SK-N-DZ (cell line): ENCODE results near the gene MBNL2. TPM values are rescaled to one million over a fixed set of nuclear protein-coding genes. Genes with fewer than 3 reads are reported as not detected.
"Not testable (repeated sequence)": the region's sequence is repeated elsewhere in the genome, so short reads cannot be mapped to it uniquely, and the experiment has no call there.

Experiments
- DNase-seq: peaks from one replicate; pipeline ENCODE4 v3.0.0-alpha.2; 2015; ENCODE audit warnings: low spot score
- polyA plus RNA-seq, 2 experiments: library from polyadenylated mRNA; depleted of rRNA; stranded (reverse); fragments of >200 nt; gene quantifications; 2 replicates each; pipeline ENCODE4 v1.2.3, GENCODE V29; 2014

Gene MBNL2
- polyA plus RNA-seq (2014; cell fraction: cytosol; rRNA removed): 18.6 and 21.7 TPM in 2 replicates
- 28.6 and 35.0 TPM in 2 replicates for polyA plus RNA-seq (2014; cell fraction: nucleus; rRNA removed)

DNA sequence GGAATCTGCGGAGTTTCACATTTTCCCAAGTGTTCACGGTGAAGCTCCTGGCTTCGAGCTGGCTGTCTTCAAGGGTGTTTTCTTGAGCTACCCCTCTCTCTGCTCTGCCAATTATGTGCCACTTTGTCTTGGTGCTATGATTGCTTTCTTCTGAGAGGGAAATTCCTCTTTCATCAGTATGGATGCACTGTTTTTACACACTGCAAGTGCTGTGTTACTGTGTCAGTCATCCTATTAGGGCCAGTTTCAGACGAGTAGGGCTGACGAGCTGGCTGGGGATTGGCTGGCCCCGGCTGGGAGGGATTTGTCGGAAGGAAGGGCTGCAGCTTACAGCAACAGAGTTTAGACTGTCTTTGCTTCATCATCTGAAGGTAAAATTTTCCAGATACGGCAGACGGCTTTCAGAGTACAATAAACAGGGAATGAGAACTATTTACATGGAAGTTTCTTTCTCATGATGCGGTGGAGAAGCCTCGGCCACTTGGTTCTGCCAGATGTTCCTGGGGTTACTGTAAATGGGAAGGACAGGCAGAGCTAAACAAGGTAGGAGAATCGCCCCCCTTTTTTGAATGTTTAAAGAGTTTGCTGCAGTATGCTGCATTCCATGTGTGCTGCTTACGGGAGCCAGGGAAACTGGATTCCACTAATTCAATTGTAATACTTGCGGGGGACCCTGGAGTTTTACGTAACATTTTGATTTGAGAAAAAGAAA is at the start of gene MBNL2:
Gene MBNL2, plus strand, starts transcription at position 345 of the 712 bp plus-strand sequence. CDS start 53,903 bp downstream, outside the sequence.
- peak; percentile 93 for DNase-seq

- no peak for DNase-seq
Observed at GRCh38 chr13:97174638-97175037, 47.5 kb upstream of the MBNL2 start.

DNA sequence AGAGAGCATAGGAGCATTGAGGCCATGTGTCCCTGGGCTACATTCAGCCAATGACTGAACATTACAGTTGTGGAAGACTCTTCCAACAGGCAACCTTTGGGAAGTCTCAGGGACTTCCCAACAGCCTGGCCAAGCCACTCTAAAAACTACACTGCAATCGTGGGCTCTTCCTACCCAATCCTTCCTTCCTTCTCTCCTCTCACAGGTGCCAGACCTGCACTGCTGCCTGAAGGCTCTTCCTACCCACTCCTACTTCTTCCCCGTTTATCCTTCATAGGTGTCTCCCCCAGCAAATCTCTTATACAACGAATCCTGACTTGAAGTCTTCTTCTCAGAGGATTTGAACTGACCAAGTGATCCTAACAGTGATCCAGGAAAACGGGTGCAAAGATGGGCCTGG is 47.1 kb upstream of the MBNL2 start:
- DNase-seq: no peak

- no peak for DNase-seq
Observed at GRCh38 chr13:97179501-97179900, 42.6 kb upstream of the MBNL2 start.

DNA sequence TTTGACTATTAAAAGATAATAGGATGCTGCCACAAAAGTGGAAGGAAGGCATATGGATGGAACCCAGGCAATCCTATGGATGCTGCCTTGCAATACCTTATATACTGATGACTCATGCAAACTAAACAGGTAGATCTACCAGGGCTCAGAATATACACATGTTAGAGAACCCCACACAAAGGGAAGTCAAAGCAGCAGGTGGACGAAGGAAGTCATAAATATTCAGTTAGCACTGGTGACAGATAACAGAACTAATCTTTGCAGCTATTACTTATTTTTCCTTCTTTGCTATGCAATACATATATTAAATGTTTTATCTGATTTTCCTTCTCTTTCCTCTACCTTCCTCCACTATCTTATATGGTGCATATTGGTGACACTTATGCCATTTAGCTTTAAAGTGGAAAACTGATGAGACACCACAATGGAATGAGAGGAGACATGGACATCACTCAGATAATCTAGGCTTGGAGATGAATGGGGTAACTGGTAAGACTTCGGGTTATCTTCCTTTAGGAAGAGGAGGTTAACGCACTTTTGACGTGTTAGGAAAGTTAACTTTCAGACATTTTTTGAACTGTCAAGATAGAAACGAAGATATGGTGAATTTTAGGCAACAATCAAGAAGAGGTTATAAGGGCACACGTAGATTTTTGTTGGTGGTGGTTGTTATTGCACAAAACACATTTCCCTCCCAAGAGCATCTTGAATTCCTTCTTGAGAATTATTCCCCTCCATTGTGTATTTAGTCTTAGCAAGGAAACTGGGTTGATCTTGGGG is 39.8 kb upstream of the MBNL2 start:
- no peak for DNase-seq

DNA sequence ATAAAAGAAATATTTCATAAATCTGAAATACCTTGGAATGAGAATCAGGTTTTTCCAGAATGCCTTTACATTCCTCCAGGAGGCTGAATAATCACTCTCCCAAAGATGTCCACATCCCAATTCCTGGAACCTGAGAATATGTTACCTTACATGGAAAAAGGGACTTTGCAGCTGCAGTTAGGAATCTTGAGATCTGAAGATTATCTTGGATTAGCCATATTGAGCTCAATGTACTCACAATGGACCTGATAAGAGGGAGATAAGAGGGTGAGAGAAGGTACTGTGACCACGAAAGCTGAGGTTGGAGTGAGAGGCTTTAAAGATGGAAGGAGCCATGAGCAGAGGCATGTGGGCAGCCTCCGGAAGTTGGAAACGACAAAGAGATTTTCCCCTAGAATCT is 36.8 kb upstream of the MBNL2 start:
- no peak for DNase-seq

GRCh38 chr13:97185751-97186150 is 36.4 kb upstream of the MBNL2 start:
- DNase-seq: no peak

DNA sequence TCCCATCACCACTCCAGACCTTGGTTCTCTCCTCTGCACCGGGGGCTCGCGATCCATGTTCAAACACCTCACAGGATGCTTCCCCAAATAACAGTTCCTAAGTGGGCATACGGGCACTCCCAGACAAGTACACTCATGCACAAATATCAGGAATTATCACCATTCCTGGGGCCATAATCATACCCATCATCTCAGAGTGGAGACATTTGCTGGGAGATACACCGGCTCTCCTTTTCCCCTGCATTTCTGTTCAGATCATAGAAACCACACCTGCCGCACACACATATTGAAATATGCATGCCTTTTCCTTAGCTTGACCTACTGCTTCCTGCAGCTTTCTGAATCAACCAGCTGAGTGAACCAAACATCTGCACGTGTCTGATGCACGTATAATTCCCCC is 33.9 kb upstream of the MBNL2 start:
- no peak for DNase-seq

GRCh38 chr13:97189928-97190327 is 32.2 kb upstream of the MBNL2 start:
- DNase-seq: peak; percentile 39

DNA sequence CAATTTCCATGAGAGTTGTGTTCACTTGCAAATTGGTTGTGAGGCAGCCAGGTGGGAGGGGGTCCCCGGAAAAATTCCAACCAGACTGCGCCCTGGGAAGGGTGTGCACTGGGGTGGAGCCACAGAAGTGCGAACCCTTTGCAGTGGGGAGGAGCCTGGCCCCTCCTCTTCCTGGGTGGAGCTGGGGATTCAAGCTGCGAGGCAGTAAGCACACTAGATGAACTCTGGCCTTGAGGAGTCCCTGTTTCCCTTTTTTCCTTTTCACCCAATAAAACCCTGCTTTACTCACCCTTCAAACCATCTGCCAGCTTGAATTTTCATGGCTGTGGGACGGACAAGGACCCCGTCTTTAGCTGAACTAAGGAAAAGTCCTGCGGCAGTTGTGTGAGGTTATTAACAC is 31.0 kb upstream of the MBNL2 start:
- DNase-seq: no peak

DNA sequence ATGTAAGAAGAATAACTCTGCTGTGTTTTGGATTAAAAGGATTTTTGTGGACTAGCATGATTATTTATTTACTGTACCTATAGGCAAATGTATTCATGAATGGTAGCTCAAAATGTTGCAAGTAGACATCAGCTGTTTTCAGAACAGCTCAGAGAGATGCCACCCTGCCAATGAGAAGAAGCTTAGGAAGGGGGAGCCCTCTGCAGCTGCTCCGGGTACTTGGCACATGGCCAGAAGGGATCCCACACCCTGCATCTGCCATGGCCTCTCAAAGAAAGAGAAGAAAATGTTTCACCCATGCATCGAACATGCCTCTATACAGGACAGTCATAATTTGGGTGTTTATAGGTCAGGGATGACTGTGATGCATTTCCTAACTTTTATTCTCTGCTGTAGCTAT is 30.5 kb upstream of the MBNL2 start:
- no peak for DNase-seq

DNA sequence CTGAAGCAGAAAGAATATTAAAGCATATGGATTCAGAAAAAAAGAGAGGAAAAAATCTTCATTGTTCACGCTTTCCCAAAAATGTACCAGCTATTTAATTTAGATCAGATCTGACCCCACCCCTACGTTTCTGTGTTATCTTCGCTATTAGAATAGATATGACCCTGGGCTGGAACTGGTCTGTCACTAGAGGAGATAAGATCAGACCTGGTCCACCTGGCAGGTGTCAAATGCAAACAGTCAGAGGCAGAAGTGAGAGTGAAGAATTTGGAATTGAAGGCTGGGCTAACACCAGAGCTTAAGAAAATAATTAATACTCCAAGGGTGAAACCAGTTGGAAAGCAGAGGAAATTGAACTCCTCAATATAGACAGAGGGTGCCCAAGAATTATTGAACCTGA is 30.0 kb upstream of the MBNL2 start:
- DNase-seq: peak; percentile 27

- no peak for DNase-seq
Observed at GRCh38 chr13:97193577-97193976, 28.6 kb upstream of the MBNL2 start.

GRCh38 chr13:97194479-97194878 is 27.7 kb upstream of the MBNL2 start:
- DNase-seq: no peak

- DNase-seq: no peak
Observed at GRCh38 chr13:97196340-97196739, 25.8 kb upstream of the MBNL2 start.

DNA sequence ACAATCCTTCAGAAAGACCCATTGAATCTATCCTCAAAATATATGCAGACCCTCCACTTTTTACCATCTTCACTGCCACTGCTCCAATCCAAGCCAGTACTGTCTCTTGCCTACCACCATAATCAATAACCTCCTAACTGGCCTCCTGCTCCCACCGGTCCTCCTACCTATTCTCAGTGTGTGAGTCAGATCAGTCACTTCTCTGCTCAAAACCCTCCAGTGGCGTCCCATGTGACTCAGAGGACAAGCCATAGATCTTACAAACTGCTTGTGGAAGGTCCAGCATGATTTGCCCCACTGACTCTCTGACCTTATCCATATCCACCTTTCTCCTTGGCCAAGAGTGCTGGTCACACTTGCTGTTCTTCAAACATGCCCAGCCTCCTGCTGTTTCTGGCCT is 23.4 kb upstream of the MBNL2 start:
- DNase-seq: no peak

DNA sequence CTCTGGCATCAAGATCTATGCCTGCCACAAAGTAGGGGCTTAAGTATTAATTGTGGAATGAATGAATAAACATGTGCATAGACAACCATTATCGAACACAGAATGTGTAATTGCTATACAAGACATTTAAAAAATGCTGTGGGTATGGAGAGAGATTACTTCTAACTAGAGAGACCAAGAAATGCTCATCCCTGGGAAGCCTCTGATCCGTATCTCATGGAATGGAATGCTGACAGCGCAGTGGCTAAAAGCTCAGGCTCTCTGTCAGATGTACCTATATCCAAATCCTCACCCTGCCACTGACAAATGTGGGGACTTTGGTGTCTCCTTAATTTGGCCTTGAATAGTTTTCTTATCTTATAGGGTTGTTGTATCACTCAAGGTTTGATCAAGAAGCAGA is 22.7 kb upstream of the MBNL2 start:
- no peak for DNase-seq

DNA sequence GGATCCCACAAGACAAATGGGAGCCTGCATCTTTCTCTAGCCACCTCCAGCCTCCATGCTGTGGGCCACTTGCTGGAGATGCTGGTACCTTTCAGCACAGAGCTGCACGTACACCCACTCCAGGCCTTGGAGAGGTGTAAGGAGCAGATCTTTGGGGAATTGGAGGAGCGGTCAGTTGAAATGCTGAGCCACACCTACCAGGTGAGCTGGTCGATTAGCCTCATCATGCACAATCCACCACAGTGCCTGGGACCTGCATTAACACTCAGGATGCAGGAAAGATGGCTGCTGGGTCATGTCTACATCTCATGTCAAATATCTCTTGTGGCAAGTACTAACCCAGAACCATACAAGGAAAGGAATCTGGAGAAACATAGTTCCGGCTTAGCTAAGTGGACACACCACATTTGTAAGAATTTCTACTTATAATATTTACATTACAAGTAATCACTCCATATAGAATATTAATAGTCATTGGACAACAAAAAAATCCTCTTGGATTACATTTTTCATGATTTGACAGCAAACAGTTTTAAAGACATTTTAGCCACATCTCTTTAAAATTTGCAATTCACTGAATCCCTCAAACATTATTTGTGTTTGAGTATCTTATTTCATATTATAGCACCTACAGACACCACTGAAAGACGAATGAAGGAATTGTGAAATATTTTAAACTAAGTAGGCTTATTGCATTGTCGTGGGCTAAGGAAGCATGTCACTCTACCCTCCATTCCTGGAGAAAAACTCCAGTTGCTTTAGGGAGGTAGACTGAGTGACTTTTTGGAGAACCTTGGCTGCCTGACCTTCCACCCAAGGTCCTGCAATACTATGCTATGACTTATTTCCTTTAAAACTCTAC is 21.8 kb upstream of the MBNL2 start:
- no peak for DNase-seq

DNA sequence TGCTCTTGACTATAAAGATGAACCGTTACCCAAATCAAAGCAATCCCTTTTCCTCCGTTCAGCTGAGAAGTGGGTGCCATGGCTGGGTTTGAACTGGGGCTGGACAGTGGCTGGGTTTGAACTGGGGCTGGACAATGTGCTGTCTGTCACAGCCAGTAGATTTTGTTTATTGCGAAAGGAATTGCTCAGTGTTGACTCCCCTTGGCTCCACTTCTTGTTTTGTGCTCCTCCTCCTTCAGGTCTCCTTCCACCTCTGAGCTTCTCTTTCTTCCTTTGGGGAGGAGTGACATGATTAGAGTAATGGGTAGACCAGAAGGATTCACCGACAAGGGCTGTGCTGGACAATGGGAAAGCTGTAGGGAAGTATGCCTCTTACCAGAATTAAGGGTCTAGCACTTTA is 19.4 kb upstream of the MBNL2 start:
- no peak for DNase-seq

GRCh38 chr13:97205465-97205864 is 16.7 kb upstream of the MBNL2 start:
- peak; percentile 62 for DNase-seq

DNA sequence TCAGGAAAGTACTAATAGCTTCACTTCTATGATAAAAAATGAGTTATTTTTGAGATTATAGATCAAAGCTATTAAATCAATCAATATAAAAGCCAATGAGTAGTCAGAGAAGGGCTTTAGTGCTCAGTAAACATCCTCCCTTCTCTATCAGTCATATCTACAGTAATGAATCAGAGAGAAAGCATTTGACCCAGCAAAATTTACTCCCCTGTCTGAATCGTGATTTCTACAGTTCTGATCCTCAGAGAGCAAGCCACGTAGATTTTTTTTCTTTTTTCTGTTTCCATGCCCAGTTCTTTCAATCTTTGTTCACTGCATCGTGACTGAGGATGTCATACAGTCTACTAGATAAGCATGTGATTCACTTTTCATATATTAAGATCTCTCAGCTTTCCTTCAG is 16.2 kb upstream of the MBNL2 start:
- DNase-seq: peak; percentile 63

GRCh38 chr13:97207252-97207651 is 14.9 kb upstream of the MBNL2 start:
- DNase-seq: not testable (repeated sequence)
